Measurements from ENCODE around the gene CDK5RAP2. TPM values are rescaled to one million over a fixed set of nuclear protein-coding genes. Genes with fewer than 3 reads are reported as not detected.

CDK5RAP2 gene
- total RNA-seq, 1 donor from 2014 or later = 80.0 TPM

- Mint-ChIP-seq H3K4me3 (no peak overlapping the region), H3K9me3 (no peaks in the 10 kb centered on the region), H3K36me3 (ENCODE audit: low read depth) (peaks cover 49% of the 10 kb centered on the region), H3K27ac (no peak overlapping the region), H3K27me3 (no peaks in the 10 kb centered on the region), H3K4me1 (no peaks in the 10 kb centered on the region)
- CTCF ChIA-PET = no interaction called here
- intact Hi-C loops (cut with micrococcal nuclease) = no loop called here
- POLR2A ChIA-PET = no interaction called here
- DNase-seq (no peak), ATAC-seq (ENCODE audit: low read depth) (no peak)
- no peak for TF ChIP-seq CTCF (IDR thresholded peaks at IDR 0.05)
Measured at GRCh38 chr9:120608421-120608820, 28.5 kb upstream of the CDK5RAP2 start.

- ATAC-seq (ENCODE audit: low read depth) (no peak), DNase-seq (no peak)
- POLR2A ChIA-PET = no interaction called here
- intact Hi-C loops (cut with micrococcal nuclease) = no loop called here
- no peaks in the 10 kb centered on the region for H3K4me1 Mint-ChIP-seq
- no peaks in the 10 kb centered on the region for H3K9me3 Mint-ChIP-seq
- TF ChIP-seq CTCF (IDR thresholded peaks at IDR 0.05) = no peak
- peaks cover 32% of the 10 kb centered on the region for H3K36me3 Mint-ChIP-seq (ENCODE audit: low read depth)
- H3K4me3 Mint-ChIP-seq = no peak overlapping the region
- no peaks in the 10 kb centered on the region for H3K27me3 Mint-ChIP-seq
- CTCF ChIA-PET = no interaction called here
- no peak overlapping the region for H3K27ac Mint-ChIP-seq
Measured at GRCh38 chr9:120603591-120603990, 23.6 kb upstream of the CDK5RAP2 start.

GRCh38 chr9:120603010-120603409 lies 23.0 kb upstream of the CDK5RAP2 start:
- intact Hi-C loops (cut with micrococcal nuclease) = no loop called here
- no peak overlapping the region for H3K27ac Mint-ChIP-seq
- H3K4me3 Mint-ChIP-seq = no peak overlapping the region
- no peak for TF ChIP-seq CTCF (IDR thresholded peaks at IDR 0.05)
- DNase-seq (no peak), ATAC-seq (ENCODE audit: low read depth) (no peak)
- H3K4me1 Mint-ChIP-seq = no peaks in the 10 kb centered on the region
- H3K27me3 Mint-ChIP-seq = no peaks in the 10 kb centered on the region
- ChIA-PET CTCF (no interaction called here), POLR2A (no interaction called here)
- H3K9me3 Mint-ChIP-seq = no peaks in the 10 kb centered on the region
- H3K36me3 Mint-ChIP-seq (ENCODE audit: low read depth) = peaks cover 29% of the 10 kb centered on the region

GRCh38 chr9:120593955-120594277 lies 13.9 kb upstream of the CDK5RAP2 start:
- ChIA-PET POLR2A (no interaction called here), CTCF (no interaction called here)

GRCh38 chr9:120593250-120593954 lies 13.4 kb upstream of the CDK5RAP2 start:
- ATAC-seq (ENCODE audit: low read depth) (no peak), DNase-seq (no peak)
- H3K4me3 Mint-ChIP-seq = no peak overlapping the region
- CTCF ChIA-PET = no interaction called here
- H3K4me1 Mint-ChIP-seq = no peaks in the 10 kb centered on the region
- intact Hi-C loops (cut with micrococcal nuclease) = no loop called here
- H3K27me3 Mint-ChIP-seq = no peaks in the 10 kb centered on the region
- POLR2A ChIA-PET = no interaction called here
- no peaks in the 10 kb centered on the region for H3K9me3 Mint-ChIP-seq
- TF ChIP-seq CTCF (IDR thresholded peaks at IDR 0.05) = no peak
- no peak overlapping the region for H3K27ac Mint-ChIP-seq
- no peaks in the 10 kb centered on the region for H3K36me3 Mint-ChIP-seq (ENCODE audit: low read depth)

More at GRCh38 chr9:120593955-120594277, 13.9 kb upstream of the CDK5RAP2 start:
- Mint-ChIP-seq H3K27me3 (no peaks in the 10 kb centered on the region), H3K36me3 (ENCODE audit: low read depth) (no peaks in the 10 kb centered on the region), H3K4me1 (no peaks in the 10 kb centered on the region), H3K4me3 (no peak overlapping the region), H3K27ac (no peak overlapping the region), H3K9me3 (no peaks in the 10 kb centered on the region)
- DNase-seq = no peak
- intact Hi-C loops (cut with micrococcal nuclease) = no loop called here
- no peak for ATAC-seq (ENCODE audit: low read depth)
- no peak for TF ChIP-seq CTCF (IDR thresholded peaks at IDR 0.05)
